GM23338 (cell line): ENCODE data around the gene GDF10. TPM values are rescaled to one million over a fixed set of nuclear protein-coding genes. Genes with fewer than 3 reads are reported as not detected.

ENCODE experiments used
- ATAC-seq: fragments of 200-7000 bp; cut with Tn5 transposase; 3 replicates; pipeline ENCODE4 v1.9.1; 2020
- DNase-seq: peaks from one replicate; pipeline ENCODE4 v3.0.0-alpha.2; 2015; ENCODE audit warnings: low spot score
- H2AFZ ChIP-seq: fragments of 200-600 bp; sonication (generic); 2 replicates; pipeline ENCODE4 v1.8.0; 2016; ENCODE audit warnings: antibody characterized with exemption, mild to moderate bottlenecking, moderate library complexity
- H3F3A ChIP-seq: fragments of 200-600 bp; sonication (generic); replicated peaks from 2 replicates; pipeline ENCODE4 v1.8.0; 2017; ENCODE audit warnings: antibody characterized with exemption, mixed run types, low read depth
- H3K27ac ChIP-seq: fragments of 200-600 bp; sonication (generic); 2 replicates; pipeline ENCODE4 v1.6.1; 2016; ENCODE audit warnings: low read depth
- H3K27me3 ChIP-seq: fragments of 200-600 bp; sonication (generic); 2 replicates; pipeline ENCODE4 v1.8.0; 2016; ENCODE audit warnings: mild to moderate bottlenecking, mixed run types, moderate library complexity; ENCODE audit not compliant: insufficient read depth
- H3K36me3 ChIP-seq: fragments of 200-600 bp; sonication (generic); 2 replicates; pipeline ENCODE4 v1.8.0; 2016; ENCODE audit warnings: mild to moderate bottlenecking; ENCODE audit not compliant: insufficient read depth
- H3K4me1 ChIP-seq: fragments of 200-600 bp; sonication (generic); 2 replicates; pipeline ENCODE4 v1.8.0; 2016; ENCODE audit warnings: mild to moderate bottlenecking, moderate library complexity; ENCODE audit not compliant: insufficient read depth
- H3K4me2 ChIP-seq: fragments of 200-600 bp; sonication (generic); 2 replicates; pipeline ENCODE4 v1.7.1; 2017; ENCODE audit warnings: mixed run types
- H3K4me3 ChIP-seq: fragments of 200-600 bp; sonication (generic); 2 replicates; pipeline ENCODE4 v1.6.1; 2016; ENCODE audit warnings: mixed run types
- H3K79me2 ChIP-seq: fragments of 200-600 bp; sonication (generic); replicated peaks from 2 replicates; pipeline ENCODE4 v1.8.0; 2017; ENCODE audit warnings: mild to moderate bottlenecking; ENCODE audit not compliant: insufficient read depth
- H3K9me2 ChIP-seq: fragments of 200-600 bp; sonication (generic); 2 replicates; pipeline ENCODE4 v1.8.0; 2017; ENCODE audit not compliant: insufficient read depth
- H4K20me1 ChIP-seq: fragments of 200-600 bp; sonication (generic); replicated peaks from 2 replicates; pipeline ENCODE4 v1.8.0; 2017; ENCODE audit warnings: mild to moderate bottlenecking; ENCODE audit not compliant: insufficient read depth
- H3K27ac Mint-ChIP-seq: 2 replicates; pipeline ENCODE4 v1.8.0; 2020; ENCODE audit warnings: inconsistent platforms, mild to moderate bottlenecking, moderate library complexity, mixed read lengths
- H3K27me3 Mint-ChIP-seq: 3 replicates; pipeline ENCODE4 v1.8.0; 2022; ENCODE audit warnings: low read depth, mild to moderate bottlenecking, moderate library complexity, mixed read lengths, inconsistent platforms; ENCODE audit not compliant: insufficient read depth, poor library complexity
- H3K36me3 Mint-ChIP-seq: 3 replicates; pipeline ENCODE4 v1.8.0; 2021; ENCODE audit warnings: low read depth, mild to moderate bottlenecking, inconsistent platforms, moderate library complexity, mixed read lengths
- H3K4me1 Mint-ChIP-seq: 3 replicates; pipeline ENCODE4 v1.8.0; 2020; ENCODE audit warnings: mild to moderate bottlenecking, inconsistent platforms, mixed read lengths
- H3K4me3 Mint-ChIP-seq: 3 replicates; pipeline ENCODE4 v1.8.0; 2021; ENCODE audit warnings: moderate library complexity, mild to moderate bottlenecking, inconsistent platforms, mixed read lengths
- H3K9me3 Mint-ChIP-seq: 3 replicates; pipeline ENCODE4 v1.8.0; 2020; ENCODE audit warnings: moderate library complexity, mild to moderate bottlenecking, inconsistent platforms, mixed read lengths
- CTCF ChIP-seq, 2 experiments: fragments of 200-600 bp in 1 of 2; sonication (generic) in 1 of 2; conservative IDR thresholded peaks; 2 replicates each; pipeline versions ENCODE4 v1.5.1 to v1.6.1; 2016 to 2017; ENCODE audit warnings: antibody characterized with exemption in 2 of 2, low read depth in 2 of 2, mild to moderate bottlenecking in 2 of 2, moderate library complexity in 1 of 2
- EZH2 ChIP-seq: fragments of 200-600 bp; sonication (generic); IDR thresholded peaks from one replicate; pipeline ENCODE4 v1.8.0; 2017; ENCODE audit warnings: antibody characterized with exemption, mild to moderate bottlenecking, low read depth; ENCODE audit not compliant: unreplicated experiment
- EZH2phosphoT487 ChIP-seq: fragments of 200-600 bp; sonication (generic); IDR thresholded peaks from one replicate; pipeline ENCODE4 v1.8.1; 2018; ENCODE audit warnings: antibody characterized with exemption; ENCODE audit not compliant: unreplicated experiment
- JUNB ChIP-seq: IDR thresholded peaks from one replicate; pipeline ENCODE4 v1.6.1; 2016; ENCODE audit warnings: antibody characterized with exemption; ENCODE audit not compliant: unreplicated experiment
- NANOG ChIP-seq: IDR thresholded peaks from 2 replicates; pipeline ENCODE4 v1.6.1; 2016; ENCODE audit warnings: antibody characterized with exemption, borderline replicate concordance
- POLR2AphosphoS5 ChIP-seq: IDR thresholded peaks from 2 replicates; pipeline ENCODE4 v1.6.1; 2016; ENCODE audit warnings: antibody characterized with exemption, low read depth
- ZNF114 ChIP-seq: fragments of 250-450 bp; sonication (Bioruptor Pico); IDR thresholded peaks from 2 replicates; pipeline ENCODE4 v1.5.0; 2020; ENCODE audit warnings: mild to moderate bottlenecking, moderate library complexity
- ZNF331 ChIP-seq: fragments of 250-450 bp; sonication (Bioruptor Pico); IDR thresholded peaks from 2 replicates; pipeline ENCODE4 v1.5.0; 2020; ENCODE audit warnings: low read depth, mild to moderate bottlenecking, moderate library complexity
- ZNF462 ChIP-seq: fragments of 250-450 bp; sonication (Bioruptor Pico); IDR thresholded peaks from 2 replicates; pipeline ENCODE4 v1.5.0; 2020; ENCODE audit warnings: mild to moderate bottlenecking, moderate library complexity
- polyA plus RNA-seq: library from polyadenylated mRNA; unstranded; fragments of >200 nt; fragmentation: Nextera tagmentation; extraction: Ambion mirVana; gene quantifications from 2 replicates; pipeline ENCODE4 v1.2.1, GENCODE V29; 2016
- total RNA-seq: library from RNA; depleted of rRNA; stranded (reverse); fragments of >200 nt; shearing (Covaris generic); gene quantifications from 2 replicates; pipeline ENCODE4 v1.2.3, GENCODE V29; 2014

GDF10 gene
- total and polyA plus RNA-seq, 2 experiments from 2014 or later: 0.21 TPM; not detected in 1

GRCh38 chr10:47279276-47279675, 20.7 kb upstream of the GDF10 start:
- Mint-ChIP-seq H3K27me3 (peaks cover 4% of the 10 kb centered on the region), H3K36me3 (no peaks in the 10 kb centered on the region)
- no peaks in the 10 kb centered on the region for H3F3A ChIP-seq

GRCh38 chr10:47282005-47282656, 17.9 kb upstream of the GDF10 start:
- Histone ChIP-seq H3F3A (no peaks in the 10 kb centered on the region), H3K4me2 (no peak overlapping the region), H4K20me1 (no peaks in the 10 kb centered on the region), H2AFZ (no peak overlapping the region), H3K4me1 (no peaks in the 10 kb centered on the region), H3K27me3 (no peaks in the 10 kb centered on the region), H3K36me3 (no peaks in the 10 kb centered on the region), H3K9me2 (no peaks in the 10 kb centered on the region), H3K27ac (no peak overlapping the region), H3K4me3 (no peak overlapping the region), H3K79me2 (no peaks in the 10 kb centered on the region)
- DNase-seq: no peak
- Mint-ChIP-seq H3K36me3 (no peaks in the 10 kb centered on the region), H3K9me3 (no peaks in the 10 kb centered on the region), H3K27me3 (peaks cover 7% of the 10 kb centered on the region), H3K4me1 (peaks cover 9% of the 10 kb centered on the region; the same call in 2 of the 3 replicates), H3K27ac (no peak overlapping the region), H3K4me3 (no peak overlapping the region)
- ATAC-seq: no peak
- TF ChIP-seq EZH2: no peak
- TF ChIP-seq POLR2AphosphoS5: no peak
- TF ChIP-seq JUNB: no peak
- TF ChIP-seq CTCF (conservative IDR thresholded peaks at IDR 0.05; ENCODE audit: low read depth in 2 of 2): no peak
- no peak for TF ChIP-seq EZH2phosphoT487
- TF ChIP-seq ZNF462: no peak
- no peak for TF ChIP-seq ZNF114 (CRISPR knock-in tag)
- no peak for TF ChIP-seq NANOG
- TF ChIP-seq ZNF331 (CRISPR knock-in tag): no peak

More at GRCh38 chr10:47279276-47279675, 20.7 kb upstream of the GDF10 start:
- Histone ChIP-seq H2AFZ (no peak overlapping the region), H4K20me1 (no peaks in the 10 kb centered on the region), H3K27me3 (no peaks in the 10 kb centered on the region), H3K79me2 (no peaks in the 10 kb centered on the region), H3K27ac (no peak overlapping the region), H3K4me3 (no peak overlapping the region), H3K4me1 (no peaks in the 10 kb centered on the region), H3K36me3 (no peaks in the 10 kb centered on the region), H3K9me2 (0 out of 2 replicates have a peak, but pooled peaks cover 4% of the 10 kb centered on the region), H3K4me2 (no peak overlapping the region)
- no peak overlapping the region for H3K4me3 Mint-ChIP-seq
- H3K9me3 Mint-ChIP-seq: no peaks in the 10 kb centered on the region
- H3K4me1 Mint-ChIP-seq: peaks cover 10% of the 10 kb centered on the region; the same call in 2 of the 3 replicates
- no peak for ATAC-seq
- no peak for DNase-seq
- TF ChIP-seq EZH2: no peak
- TF ChIP-seq POLR2AphosphoS5: no peak
- no peak for TF ChIP-seq ZNF331 (CRISPR knock-in tag)
- TF ChIP-seq JUNB: no peak
- peak overlapping the region; percentile 56; the same call in 1 of the 2 replicates for H3K27ac Mint-ChIP-seq
